Loucy (cell line): ENCODE measurements around the gene KIF7.

Experiments used
- H2AFZ ChIP-seq: fragments of 200-600 bp; sonication (generic); 2 replicates; pipeline ENCODE4 v1.6.0; 2016; ENCODE audit warnings: antibody characterized with exemption, mild to moderate bottlenecking, low read length, moderate library complexity
- H3F3A ChIP-seq: fragments of 200-600 bp; 2 replicates; pipeline ENCODE4 v1.6.0; 2016; ENCODE audit warnings: antibody characterized with exemption, low read depth, mild to moderate bottlenecking
- H3K27me3 ChIP-seq: fragments of 200-600 bp; sonication (generic); 2 replicates; pipeline ENCODE4 v1.6.1; 2014; ENCODE audit warnings: low read length, mild to moderate bottlenecking; ENCODE audit not compliant: insufficient read depth, poor library complexity, severe bottlenecking
- H3K36me3 ChIP-seq: fragments of 200-600 bp; sonication (generic); 2 replicates; pipeline ENCODE4 v1.6.1; 2016; ENCODE audit warnings: low read length; ENCODE audit not compliant: insufficient read depth
- H3K4me1 ChIP-seq: fragments of 200-600 bp; sonication (generic); 2 replicates; pipeline ENCODE4 v1.5.1; 2014; ENCODE audit warnings: low read length, mild to moderate bottlenecking; ENCODE audit not compliant: insufficient read depth, poor library complexity, severe bottlenecking
- H3K4me2 ChIP-seq: fragments of 200-600 bp; sonication (generic); 2 replicates; pipeline ENCODE4 v1.6.0; 2014; ENCODE audit warnings: antibody characterized with exemption, low read length, low read depth, mild to moderate bottlenecking; ENCODE audit not compliant: poor library complexity, severe bottlenecking
- H3K4me3 ChIP-seq: fragments of 200-600 bp; sonication (generic); 2 replicates; pipeline ENCODE4 v1.5.1; 2014; ENCODE audit warnings: low read length, mild to moderate bottlenecking, mixed read lengths; ENCODE audit not compliant: poor library complexity, severe bottlenecking
- H3K79me2 ChIP-seq: fragments of 200-600 bp; sonication (generic); 2 replicates; pipeline ENCODE4 v1.6.1; 2014; ENCODE audit warnings: low read length; ENCODE audit not compliant: insufficient read depth
- H3K9ac ChIP-seq: fragments of 200-600 bp; sonication (generic); 2 replicates; pipeline ENCODE4 v1.6.0; 2014; ENCODE audit warnings: mild to moderate bottlenecking, low read depth, low read length, moderate library complexity; ENCODE audit not compliant: poor library complexity, severe bottlenecking
- H3K9me2 ChIP-seq: fragments of 200-600 bp; sonication (generic); replicated peaks from 2 replicates; pipeline ENCODE4 v1.6.1; 2016; ENCODE audit warnings: low read depth, low read length, mixed read lengths
- H3K9me3 ChIP-seq: fragments of 200-600 bp; sonication (generic); 2 replicates; pipeline ENCODE4 v1.6.1; 2014; ENCODE audit warnings: mild to moderate bottlenecking, antibody characterized with exemption, low read length, low read depth; ENCODE audit not compliant: insufficient read depth
- H4K20me1 ChIP-seq: fragments of 200-600 bp; sonication (generic); 2 replicates; pipeline ENCODE4 v1.6.0; 2014; ENCODE audit warnings: antibody characterized with exemption, low read length, mild to moderate bottlenecking; ENCODE audit not compliant: insufficient read depth, poor library complexity, severe bottlenecking
- CTCF ChIP-seq: fragments of 200-600 bp; sonication (generic); conservative IDR thresholded peaks from 2 replicates; pipeline ENCODE4 v1.5.1; 2014; ENCODE audit warnings: mild to moderate bottlenecking, antibody characterized with exemption, low read length
- EZH2phosphoT487 ChIP-seq: fragments of 200-600 bp; IDR thresholded peaks from 2 replicates; pipeline ENCODE4 v1.6.1; 2018; ENCODE audit warnings: antibody characterized with exemption, mild to moderate bottlenecking, moderate library complexity, borderline replicate concordance

The KIF7 gene

GRCh38 chr15:89660556-89660955, 5.3 kb upstream of the KIF7 start:
- Histone ChIP-seq H3K4me1 (peaks cover 7% of the 10 kb centered on the region), H3K4me3 (no peak overlapping the region), H3K79me2 (no peaks in the 10 kb centered on the region), H3K27me3 (no peaks in the 10 kb centered on the region), H3K36me3 (no peaks in the 10 kb centered on the region), H4K20me1 (no peaks in the 10 kb centered on the region), H3K4me2 (no peak overlapping the region), H3K9me2 (no peaks in the 10 kb centered on the region), H3K9me3 (no peaks in the 10 kb centered on the region), H3K9ac (no peak overlapping the region), H3F3A (peaks cover 5% of the 10 kb centered on the region; the same call in 1 of the 2 replicates), H2AFZ (no peak overlapping the region)
- TF ChIP-seq CTCF (no peak), EZH2phosphoT487 (no peak)

- H3K9ac ChIP-seq = no peak overlapping the region
- no peaks in the 10 kb centered on the region for H3K9me2 ChIP-seq
- no peak overlapping the region for H2AFZ ChIP-seq
- no peak overlapping the region for H3K4me2 ChIP-seq
- no peaks in the 10 kb centered on the region for H3K9me3 ChIP-seq
- H3K36me3 ChIP-seq = no peaks in the 10 kb centered on the region
- peaks cover 5% of the 10 kb centered on the region; the same call in 1 of the 2 replicates for H3F3A ChIP-seq
- TF ChIP-seq EZH2phosphoT487 (no peak), CTCF (no peak)
- no peak overlapping the region for H3K4me3 ChIP-seq
- H4K20me1 ChIP-seq = no peaks in the 10 kb centered on the region
- no peaks in the 10 kb centered on the region for H3K79me2 ChIP-seq
- H3K27me3 ChIP-seq = no peaks in the 10 kb centered on the region
- peaks cover 14% of the 10 kb centered on the region for H3K4me1 ChIP-seq
Measured at GRCh38 chr15:89659295-89659694, 4.0 kb upstream of the KIF7 start.

DNA sequence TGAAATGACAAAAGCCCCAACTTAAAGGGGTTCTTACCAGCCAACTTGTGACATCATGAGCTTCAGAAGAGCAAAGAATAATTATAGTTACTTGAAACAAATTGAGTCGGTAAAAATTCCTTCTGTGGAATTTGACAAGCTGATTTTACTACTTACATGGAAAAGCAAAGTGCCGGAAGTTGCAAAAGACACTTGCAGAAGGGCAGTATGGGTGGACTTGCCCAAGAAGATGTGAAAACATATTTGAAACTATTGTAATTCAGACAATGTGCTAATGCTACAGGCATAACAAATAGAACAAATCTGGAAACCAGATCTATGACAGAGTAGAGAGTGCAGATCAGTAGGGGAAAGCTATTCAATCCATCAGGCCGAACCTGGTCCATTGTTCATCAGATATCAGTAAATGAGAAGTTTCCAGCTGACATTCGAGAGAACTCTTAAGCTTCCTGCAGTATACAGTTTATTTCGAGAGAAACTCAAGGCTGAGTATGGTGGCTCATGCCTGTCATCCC, 2.5 kb upstream of the KIF7 start:
- H3F3A ChIP-seq = peaks cover 5% of the 10 kb centered on the region; the same call in 1 of the 2 replicates
- H3K4me2 ChIP-seq = no peak overlapping the region
- no peaks in the 10 kb centered on the region for H3K9me2 ChIP-seq
- no peak overlapping the region for H3K9ac ChIP-seq
- H3K36me3 ChIP-seq = no peaks in the 10 kb centered on the region
- H3K9me3 ChIP-seq = no peaks in the 10 kb centered on the region
- H3K4me1 ChIP-seq = peaks cover 15% of the 10 kb centered on the region
- H3K27me3 ChIP-seq = no peaks in the 10 kb centered on the region
- no peaks in the 10 kb centered on the region for H4K20me1 ChIP-seq
- H2AFZ ChIP-seq = no peak overlapping the region
- TF ChIP-seq EZH2phosphoT487 = no peak
- no peak for TF ChIP-seq CTCF
- no peak overlapping the region for H3K4me3 ChIP-seq
- H3K79me2 ChIP-seq = no peaks in the 10 kb centered on the region
